Neuron (in vitro differentiated cells): ENCODE results near the gene TM7SF3.
A peak's percentile ranks its signal among the peaks of the same experiment; 100 is the strongest.
"Not testable (repeated sequence)": the region's sequence is repeated elsewhere in the genome, so short reads cannot be mapped to it uniquely, and the experiment has no call there.

Experiments
- H2AFZ ChIP-seq: one replicate; pipeline ENCODE4 v1.6.1; 2013; ENCODE audit warnings: low read depth, mild to moderate bottlenecking, inconsistent platforms, low read length, moderate library complexity
- H3K27me3 ChIP-seq: one replicate; pipeline ENCODE4 v1.6.1; 2013; ENCODE audit warnings: low read length; ENCODE audit not compliant: insufficient read depth
- H3K36me3 ChIP-seq: one replicate; pipeline ENCODE4 v1.6.1; 2013; ENCODE audit warnings: low read length; ENCODE audit not compliant: insufficient read depth
- H3K4me1 ChIP-seq: one replicate; pipeline ENCODE4 v1.6.1; 2013; ENCODE audit warnings: low read length; ENCODE audit not compliant: insufficient read depth
- H3K4me3 ChIP-seq: 2 replicates; pipeline ENCODE4 v1.5.1; 2013; ENCODE audit warnings: mild to moderate bottlenecking, low read length, moderate library complexity
- H3K9me3 ChIP-seq: one replicate; pipeline ENCODE4 v1.6.1; 2013; ENCODE audit warnings: low read length

Gene TM7SF3, protein sequence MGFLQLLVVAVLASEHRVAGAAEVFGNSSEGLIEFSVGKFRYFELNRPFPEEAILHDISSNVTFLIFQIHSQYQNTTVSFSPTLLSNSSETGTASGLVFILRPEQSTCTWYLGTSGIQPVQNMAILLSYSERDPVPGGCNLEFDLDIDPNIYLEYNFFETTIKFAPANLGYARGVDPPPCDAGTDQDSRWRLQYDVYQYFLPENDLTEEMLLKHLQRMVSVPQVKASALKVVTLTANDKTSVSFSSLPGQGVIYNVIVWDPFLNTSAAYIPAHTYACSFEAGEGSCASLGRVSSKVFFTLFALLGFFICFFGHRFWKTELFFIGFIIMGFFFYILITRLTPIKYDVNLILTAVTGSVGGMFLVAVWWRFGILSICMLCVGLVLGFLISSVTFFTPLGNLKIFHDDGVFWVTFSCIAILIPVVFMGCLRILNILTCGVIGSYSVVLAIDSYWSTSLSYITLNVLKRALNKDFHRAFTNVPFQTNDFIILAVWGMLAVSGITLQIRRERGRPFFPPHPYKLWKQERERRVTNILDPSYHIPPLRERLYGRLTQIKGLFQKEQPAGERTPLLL

GRCh38 chr12:27014085-27014858, at the start of gene TM7SF3:
Gene TM7SF3 (minus strand): TSS chr12:27014384. CDS start chr12:27014168, 216 bp downstream.
- H3K36me3 ChIP-seq = no peaks in the 10 kb centered on the region
- H3K9me3 ChIP-seq = no peaks in the 10 kb centered on the region
- H3K27me3 ChIP-seq = no peaks in the 10 kb centered on the region
- peak within 1 kb of the TSS; percentile 66 for H3K4me3 ChIP-seq
- peak within 1 kb of the TSS; percentile 82 for H2AFZ ChIP-seq
- H3K4me1 ChIP-seq = peaks cover 35% of the 10 kb centered on the region

DNA sequence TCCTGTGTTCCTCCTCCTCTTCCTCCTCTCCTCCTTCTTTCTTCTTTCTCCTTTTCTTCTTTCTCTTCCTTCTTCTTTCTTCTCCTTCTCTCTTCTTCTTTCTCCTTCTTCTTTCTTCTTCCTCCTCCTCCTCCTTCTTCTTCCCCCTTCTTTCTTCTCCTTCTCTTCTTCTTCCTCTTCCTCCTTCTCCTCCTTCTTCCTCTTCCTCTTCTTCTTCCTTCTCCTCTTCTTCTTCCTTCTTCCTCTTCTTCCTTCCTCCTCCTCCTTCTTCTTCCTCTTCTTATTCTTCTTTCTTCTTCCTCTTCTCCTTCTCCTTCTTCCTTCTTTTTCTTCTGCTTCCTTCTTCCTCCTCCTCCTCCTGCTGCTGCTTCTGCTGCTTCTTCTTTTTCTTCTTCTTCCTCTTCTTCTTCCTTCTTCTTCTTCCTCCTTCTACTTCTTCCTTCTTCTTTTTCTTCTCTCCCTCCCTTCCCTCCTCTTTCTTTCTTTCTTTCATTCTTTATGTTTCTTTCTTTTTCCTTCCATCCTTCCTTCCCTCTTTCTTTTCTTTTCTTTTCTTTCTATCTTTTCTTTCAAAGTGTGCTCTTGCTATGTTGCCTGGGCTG, 49.2 kb upstream of the TM7SF3 start:
- Histone ChIP-seq H2AFZ (no peak overlapping the region), H3K36me3 (no peaks in the 10 kb centered on the region), H3K9me3 (no peaks in the 10 kb centered on the region), H3K27me3 (no peaks in the 10 kb centered on the region), H3K4me1 (no peaks in the 10 kb centered on the region), H3K4me3 (no peak overlapping the region)

DNA sequence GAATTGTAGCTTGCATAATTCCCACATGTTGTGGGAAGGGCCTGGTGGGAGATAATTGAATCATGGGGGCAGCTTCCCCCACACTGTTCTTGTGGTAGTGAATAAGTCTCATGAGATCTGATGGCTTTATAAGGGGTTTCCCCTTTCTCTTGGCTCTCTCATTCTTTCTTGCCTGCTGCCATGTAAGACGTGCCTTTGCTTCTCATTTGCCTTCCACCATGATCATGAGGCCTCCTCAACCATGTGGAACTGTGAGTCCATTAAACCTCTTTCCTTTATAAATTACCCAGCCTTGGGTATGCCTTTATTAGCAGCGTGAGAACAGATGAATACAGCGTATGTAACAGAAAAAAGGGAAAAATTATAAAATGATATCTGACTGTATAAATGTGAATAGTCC, 47.1 kb upstream of the TM7SF3 start:
- Histone ChIP-seq H3K9me3 (no peaks in the 10 kb centered on the region), H2AFZ (no peak overlapping the region), H3K36me3 (no peaks in the 10 kb centered on the region), H3K4me1 (no peaks in the 10 kb centered on the region), H3K4me3 (no peak overlapping the region), H3K27me3 (no peaks in the 10 kb centered on the region)

GRCh38 chr12:27060740-27061139, 46.6 kb upstream of the TM7SF3 start:
- no peak overlapping the region for H2AFZ ChIP-seq
- no peaks in the 10 kb centered on the region for H3K4me1 ChIP-seq

DNA sequence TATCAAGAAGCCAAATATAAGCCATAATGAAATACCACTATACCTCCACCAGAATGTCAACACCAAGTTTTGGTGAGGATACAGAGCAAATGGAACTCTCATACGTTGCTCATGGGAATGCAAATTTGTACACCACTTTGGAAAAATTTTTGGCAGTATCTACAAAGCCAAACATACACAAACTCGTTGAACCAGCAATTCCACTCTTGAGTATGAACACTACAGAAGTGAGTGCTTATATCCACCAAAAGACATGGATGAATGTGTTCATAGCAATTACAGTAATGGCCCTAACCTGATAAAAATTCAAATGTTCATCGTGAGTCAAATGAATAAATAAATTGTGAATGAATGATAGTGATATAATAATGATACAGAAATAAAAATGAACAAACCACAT, 43.4 kb upstream of the TM7SF3 start:
- Histone ChIP-seq H3K36me3 (no peaks in the 10 kb centered on the region), H3K9me3 (no peaks in the 10 kb centered on the region), H3K4me3 (no peak overlapping the region), H3K4me1 (no peaks in the 10 kb centered on the region), H3K27me3 (no peaks in the 10 kb centered on the region), H2AFZ (no peak overlapping the region)

More at GRCh38 chr12:27060740-27061139, 46.6 kb upstream of the TM7SF3 start:
- no peaks in the 10 kb centered on the region for H3K27me3 ChIP-seq
- H3K9me3 ChIP-seq = no peaks in the 10 kb centered on the region
- no peak overlapping the region for H3K4me3 ChIP-seq
- H3K36me3 ChIP-seq = no peaks in the 10 kb centered on the region

DNA sequence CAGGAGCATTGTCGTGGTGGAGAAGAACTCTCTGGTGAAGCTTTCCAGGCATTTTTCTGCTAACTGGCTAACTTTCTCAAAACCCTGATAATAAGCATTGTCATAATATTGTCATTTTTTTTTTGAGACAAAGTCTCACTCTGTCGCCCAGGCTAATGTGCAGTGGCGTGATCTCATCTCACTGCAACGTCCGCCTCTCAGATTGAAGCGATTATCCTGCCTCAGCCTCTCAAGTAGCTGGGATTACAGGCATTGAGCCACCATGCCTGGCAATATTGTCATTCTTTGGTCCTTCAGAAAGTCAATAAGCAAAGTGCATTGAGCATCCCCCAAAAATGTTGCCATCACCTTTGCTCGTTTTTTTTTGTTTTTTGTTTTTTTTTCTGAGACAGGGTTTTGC, 41.8 kb upstream of the TM7SF3 start:
- Histone ChIP-seq H3K9me3 (no peaks in the 10 kb centered on the region), H3K4me1 (no peaks in the 10 kb centered on the region), H3K36me3 (no peaks in the 10 kb centered on the region), H3K27me3 (no peaks in the 10 kb centered on the region), H2AFZ (no peak overlapping the region), H3K4me3 (no peak overlapping the region)

GRCh38 chr12:27052742-27053141, 38.6 kb upstream of the TM7SF3 start:
- no peaks in the 10 kb centered on the region for H3K4me1 ChIP-seq
- H3K27me3 ChIP-seq = no peaks in the 10 kb centered on the region
- no peaks in the 10 kb centered on the region for H3K9me3 ChIP-seq
- H3K4me3 ChIP-seq = no peak overlapping the region
- no peak overlapping the region for H2AFZ ChIP-seq
- H3K36me3 ChIP-seq = no peaks in the 10 kb centered on the region

DNA sequence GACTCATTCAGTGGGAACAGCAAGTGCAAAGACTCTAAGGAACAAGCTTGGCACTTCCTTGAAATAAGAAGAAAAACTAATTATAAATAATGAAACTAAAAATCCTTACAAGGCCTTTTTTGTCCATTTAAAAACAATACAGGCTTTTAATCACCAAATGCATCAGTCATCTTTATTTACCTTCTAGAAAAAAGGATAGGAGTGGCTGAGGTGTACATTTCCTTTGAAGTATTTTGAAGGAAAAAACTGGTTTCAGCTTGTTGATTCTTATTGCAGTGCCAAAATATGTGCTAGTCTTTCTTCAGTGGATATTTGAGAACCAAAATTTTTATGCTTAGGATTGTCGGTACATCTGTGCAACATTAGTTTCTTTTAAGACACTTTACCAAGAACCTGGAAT, 38.0 kb upstream of the TM7SF3 start:
- no peak overlapping the region for H3K4me3 ChIP-seq
- no peaks in the 10 kb centered on the region for H3K27me3 ChIP-seq
- no peaks in the 10 kb centered on the region for H3K9me3 ChIP-seq
- no peak overlapping the region for H2AFZ ChIP-seq
- H3K4me1 ChIP-seq = no peaks in the 10 kb centered on the region
- H3K36me3 ChIP-seq = no peaks in the 10 kb centered on the region

DNA sequence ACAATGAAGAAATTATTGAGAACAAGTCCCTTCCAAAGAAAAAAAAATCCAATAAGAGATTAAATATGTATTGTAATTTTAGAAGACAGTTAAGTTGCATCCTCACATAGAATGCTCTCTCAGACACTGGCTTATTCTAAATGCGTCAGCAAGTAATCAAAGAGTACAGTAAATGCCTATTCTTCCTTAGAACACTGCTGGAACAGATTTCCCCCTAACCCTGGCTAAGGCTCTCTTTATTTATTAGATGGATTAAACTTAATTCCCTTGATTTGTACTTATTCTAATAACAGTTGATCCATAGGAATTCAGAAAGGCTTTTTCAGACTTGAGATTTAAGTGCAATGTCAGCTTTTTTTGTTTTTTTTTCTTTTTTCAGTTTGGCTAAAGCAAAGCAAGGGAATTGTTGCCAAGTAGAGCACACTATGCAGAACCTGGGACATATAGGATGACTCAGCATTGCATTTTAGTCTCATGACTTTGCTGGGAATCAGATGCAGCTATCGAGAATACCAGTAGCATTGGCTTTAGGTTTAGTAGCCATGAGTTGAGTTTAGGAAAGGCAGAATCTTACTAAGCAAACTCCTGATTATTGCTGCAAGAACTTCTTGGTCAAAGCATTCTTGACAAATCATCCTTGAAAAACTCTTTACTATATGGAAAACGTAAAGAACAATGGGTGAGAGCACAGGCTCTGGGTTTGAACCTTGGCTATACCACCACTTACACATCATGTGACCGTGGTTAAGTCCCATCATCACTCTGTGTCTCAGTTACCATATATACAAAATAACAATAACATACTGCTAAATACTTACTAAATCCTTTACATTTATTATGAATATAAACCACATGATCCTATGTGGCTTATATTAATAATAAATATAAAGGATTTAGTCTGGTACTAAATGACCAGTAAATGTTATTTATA, 34.9 kb upstream of the TM7SF3 start:
- H3K36me3 ChIP-seq = no peaks in the 10 kb centered on the region
- no peaks in the 10 kb centered on the region for H3K4me1 ChIP-seq
- H3K27me3 ChIP-seq = no peaks in the 10 kb centered on the region
- H3K9me3 ChIP-seq = no peaks in the 10 kb centered on the region
- H3K4me3 ChIP-seq = no peak overlapping the region
- H2AFZ ChIP-seq = no peak overlapping the region

DNA sequence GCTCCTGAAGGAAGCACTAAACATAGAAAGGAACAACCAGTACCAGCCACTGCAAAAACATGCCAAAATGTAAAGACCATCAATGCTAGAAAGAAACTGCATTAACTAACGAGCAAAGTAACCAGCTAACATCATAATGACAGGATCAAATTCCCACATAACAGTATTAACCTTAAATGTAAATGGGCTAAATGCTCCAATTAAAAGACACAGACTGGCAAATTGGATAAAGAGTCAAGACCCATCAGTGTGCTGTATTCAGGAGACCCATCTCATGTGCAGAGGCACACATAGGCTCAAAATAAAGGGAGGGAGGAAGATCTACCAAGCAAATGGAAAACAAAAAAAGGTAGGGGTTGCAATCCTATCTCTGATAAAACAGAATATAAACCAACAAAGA, 27.8 kb upstream of the TM7SF3 start:
- H2AFZ ChIP-seq, H3K36me3 ChIP-seq, H3K27me3 ChIP-seq, H3K4me3 ChIP-seq, H3K4me1 ChIP-seq, H3K9me3 ChIP-seq: not testable (repeated sequence)

- H3K9me3 ChIP-seq, H3K36me3 ChIP-seq, H3K4me1 ChIP-seq, H2AFZ ChIP-seq, H3K27me3 ChIP-seq, H3K4me3 ChIP-seq: not testable (repeated sequence)
Measured at GRCh38 chr12:27040637-27041036, 26.5 kb upstream of the TM7SF3 start.

GRCh38 chr12:27034607-27035293, 20.6 kb upstream of the TM7SF3 start:
- no peaks in the 10 kb centered on the region for H3K9me3 ChIP-seq
- H3K4me3 ChIP-seq = no peak overlapping the region
- H2AFZ ChIP-seq = no peak overlapping the region
- H3K36me3 ChIP-seq = peaks cover 35% of the 10 kb centered on the region
- no peaks in the 10 kb centered on the region for H3K4me1 ChIP-seq
- H3K27me3 ChIP-seq = no peaks in the 10 kb centered on the region
